ENCODE data around the gene FRMPD3.
"Not testable (repeated sequence)": the region's sequence is repeated elsewhere in the genome, so short reads cannot be mapped to it uniquely, and the experiment has no call there.

FRMPD3 gene

DNA sequence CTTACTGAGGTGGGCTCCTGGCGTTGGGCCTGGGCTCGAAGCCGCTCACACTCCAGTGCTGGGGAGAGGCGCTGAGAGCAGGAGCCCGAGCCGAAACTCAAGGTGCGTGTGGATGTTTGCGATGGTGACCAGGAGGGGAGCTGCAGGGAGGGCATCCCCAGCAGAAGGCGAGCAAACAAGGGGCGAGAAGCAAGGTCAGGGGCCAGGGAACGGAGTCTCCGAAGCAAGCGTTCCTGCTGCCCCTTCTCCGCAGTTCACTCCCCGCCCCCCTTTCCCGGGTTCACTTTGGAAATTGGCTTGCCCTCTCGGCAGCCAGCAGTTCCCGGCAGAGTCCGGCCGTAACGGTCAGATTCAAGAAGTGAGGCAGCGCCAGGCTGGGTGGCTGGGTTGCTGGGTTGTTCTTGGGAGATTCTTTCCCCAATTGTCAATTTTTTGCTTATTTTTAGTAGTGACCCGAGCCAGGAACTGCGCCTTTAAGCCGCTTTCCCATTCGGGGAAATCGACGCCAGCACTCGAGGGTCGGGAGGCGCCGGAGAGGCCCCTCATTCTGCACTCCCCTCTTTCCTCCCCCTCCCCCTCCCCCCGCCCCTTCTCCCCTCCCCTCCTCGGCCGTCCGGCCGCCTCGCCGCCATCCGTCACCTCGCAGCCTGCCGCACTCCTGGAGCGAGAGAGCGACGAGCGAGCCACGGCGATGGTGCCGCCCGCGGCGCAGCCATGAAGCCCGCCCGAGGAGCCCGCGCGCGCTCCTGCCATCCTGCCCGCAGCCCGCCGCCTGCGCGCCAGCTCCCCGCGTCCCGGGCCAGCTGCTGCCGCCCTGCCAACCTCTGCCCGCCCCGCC is at the start of gene FRMPD3:
TSS of gene FRMPD3 (plus strand) at position 655 of the 838 bp plus-strand sequence. CDS start 76,937 bp downstream, outside the sequence.
- DNase-seq (ENCODE audit: low read depth in 2 of 2): no peak

DNA sequence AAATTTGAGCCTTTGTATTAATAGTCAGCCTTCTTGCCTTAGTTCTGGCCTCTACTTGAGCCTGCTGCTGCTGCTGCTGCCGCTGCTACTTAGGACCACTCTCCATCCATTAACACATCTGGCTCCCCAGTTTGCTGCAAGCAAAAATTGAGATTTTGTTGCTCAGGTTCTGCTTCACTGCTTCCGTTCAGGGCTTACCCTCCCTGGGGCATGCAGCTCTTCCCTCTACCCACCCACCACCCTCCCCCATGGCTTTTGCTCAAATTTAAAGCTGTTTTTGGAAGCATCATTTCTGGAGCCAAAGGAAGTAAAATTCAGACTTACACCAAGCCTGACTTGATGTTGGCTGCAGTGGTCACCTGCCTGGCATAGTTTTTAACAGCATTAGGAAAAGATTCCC is 28.9 kb upstream of the FRMPD3 start:
- DNase-seq (ENCODE audit: low read depth in 2 of 2): no peak

DNA sequence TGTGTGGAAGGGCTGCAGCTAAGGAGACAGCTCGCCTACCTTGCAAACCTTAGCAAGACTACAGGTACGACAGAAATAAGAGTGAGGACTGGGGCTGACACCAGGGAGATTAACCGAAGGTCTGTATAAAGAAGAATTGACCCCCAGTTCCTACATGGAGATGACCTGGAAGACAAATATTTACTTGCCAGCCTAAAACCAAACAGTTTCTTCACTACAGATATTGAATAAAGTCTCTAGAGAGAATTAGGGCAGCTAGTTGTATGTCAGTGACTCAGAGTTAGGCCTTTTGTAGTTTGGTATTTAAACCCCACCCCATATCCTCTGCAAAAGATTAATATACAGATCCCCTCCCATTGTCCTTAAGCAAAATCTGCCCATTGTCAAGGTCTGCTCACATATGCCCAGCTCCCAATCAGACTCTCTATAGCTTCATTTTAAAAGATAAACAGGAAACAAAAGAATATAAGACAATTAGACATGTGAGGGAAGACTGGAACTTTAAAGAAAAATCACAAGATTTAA is 28.1 kb upstream of the FRMPD3 start:
- DNase-seq (ENCODE audit: low read depth in 2 of 2): no peak

DNA sequence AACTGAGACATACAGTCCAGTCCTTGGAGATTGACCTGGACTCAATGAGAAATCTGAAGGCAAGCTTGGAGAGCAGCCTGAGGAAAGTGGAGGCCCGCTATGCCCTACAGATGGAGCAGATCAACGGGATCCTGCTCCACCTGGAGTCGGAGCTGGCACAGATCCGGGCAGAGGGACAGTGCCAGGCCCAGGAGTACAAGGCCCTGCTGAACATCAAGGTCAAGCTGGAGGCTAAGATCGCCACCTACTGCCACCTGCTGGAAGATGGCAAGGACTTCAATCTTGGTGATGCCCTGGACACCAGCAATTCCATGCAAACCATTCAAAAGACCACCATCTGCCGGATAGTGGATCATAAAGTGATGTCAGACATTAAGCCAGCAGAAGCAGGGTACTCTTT is 20.4 kb upstream of the FRMPD3 start:
- DNase-seq (ENCODE audit: low read depth in 2 of 2): peak in 1 of 2 donors; percentile 8

DNA sequence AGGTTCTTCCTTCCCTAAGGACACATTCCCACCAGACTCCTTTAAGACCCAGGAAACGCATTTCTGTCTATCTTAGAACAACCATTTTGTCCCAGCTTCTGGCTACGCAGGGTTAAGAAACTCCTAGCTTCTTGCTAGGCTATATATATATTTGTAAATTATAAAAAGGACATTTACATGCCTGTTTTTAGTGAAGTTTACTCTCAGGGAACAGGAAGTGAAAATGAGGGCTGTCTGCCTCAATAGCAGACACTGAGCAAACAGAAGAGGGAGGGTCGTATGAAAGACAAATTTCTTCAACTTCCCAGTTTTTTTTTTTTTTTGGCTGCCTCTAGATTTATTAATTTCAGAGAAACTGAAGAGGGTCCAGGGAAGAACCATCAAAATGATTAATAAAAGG is 9.3 kb upstream of the FRMPD3 start:
- DNase-seq (ENCODE audit: low read depth in 2 of 2): no peak

DNA sequence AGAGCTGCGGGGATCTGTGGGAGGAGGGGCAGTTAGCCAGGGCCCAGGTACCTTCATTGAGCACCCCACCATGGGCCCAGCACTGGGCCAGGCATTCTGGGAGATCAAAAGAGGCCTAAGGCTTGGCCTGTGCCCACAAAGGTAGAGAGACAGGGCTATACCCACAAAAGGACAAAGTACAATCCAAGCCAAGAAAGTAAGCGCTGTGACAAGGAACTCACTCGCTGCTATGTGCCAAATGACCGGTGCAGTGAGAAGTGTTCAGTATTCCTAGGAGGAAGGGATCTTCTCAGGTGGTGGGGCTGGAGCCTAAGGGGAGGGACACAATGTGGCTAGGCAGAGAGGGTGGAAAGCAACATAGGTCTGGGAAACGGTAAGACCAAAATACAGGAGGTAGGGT is 8.8 kb upstream of the FRMPD3 start:
- no peak for DNase-seq (ENCODE audit: low read depth in 2 of 2)

DNA sequence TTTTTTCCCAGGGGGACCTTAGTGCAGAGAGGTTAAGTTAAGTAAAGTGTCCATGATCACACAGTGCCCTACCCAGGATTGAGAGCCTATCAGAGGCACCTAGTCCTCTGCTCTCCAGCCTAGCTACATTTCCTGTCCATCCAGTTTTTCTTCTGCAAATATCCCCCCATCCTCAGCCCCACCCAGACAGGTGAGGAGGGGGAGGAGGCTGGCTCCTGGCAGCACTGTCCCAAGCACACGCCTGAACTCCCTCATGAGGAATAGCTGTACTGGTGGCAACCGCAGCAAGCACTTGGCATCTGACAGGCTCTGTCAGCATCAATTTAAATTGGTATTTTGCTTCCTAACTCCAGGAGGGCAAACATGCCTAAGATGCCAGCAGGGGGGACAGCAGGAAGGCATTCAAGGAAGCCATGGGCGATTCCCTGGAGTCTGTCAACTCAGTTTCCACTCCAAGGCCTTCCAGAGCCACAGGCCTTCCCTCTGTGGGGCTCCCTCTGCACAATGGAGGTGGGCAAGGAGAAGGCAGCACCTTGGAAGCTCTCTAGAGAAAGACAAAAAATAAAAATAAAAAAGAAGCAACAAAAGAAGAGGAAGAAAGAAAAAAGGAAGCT is 6.4 kb upstream of the FRMPD3 start:
- no peak for DNase-seq (ENCODE audit: low read depth in 2 of 2)

DNA sequence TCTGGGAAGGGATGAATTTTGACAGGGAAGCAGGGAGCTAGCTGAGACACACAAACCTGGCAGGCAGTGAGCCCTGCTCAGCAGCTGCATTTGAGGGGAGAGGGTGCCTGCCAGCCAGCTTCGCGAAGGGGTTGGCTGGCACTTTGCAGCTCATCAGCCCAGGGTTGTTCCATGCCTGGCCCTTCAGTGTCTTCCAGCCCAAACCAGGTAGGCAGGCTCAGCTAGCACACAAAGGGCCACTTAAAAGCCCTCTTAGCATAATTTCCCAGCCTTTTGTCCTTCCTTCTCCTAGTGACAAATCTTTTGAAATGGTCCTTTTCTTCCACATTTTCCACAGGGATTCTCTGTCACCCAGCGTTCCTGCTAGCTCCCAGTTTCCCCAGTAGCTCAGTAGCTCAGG is 4.3 kb upstream of the FRMPD3 start:
- no peak for DNase-seq (ENCODE audit: low read depth in 2 of 2)

DNA sequence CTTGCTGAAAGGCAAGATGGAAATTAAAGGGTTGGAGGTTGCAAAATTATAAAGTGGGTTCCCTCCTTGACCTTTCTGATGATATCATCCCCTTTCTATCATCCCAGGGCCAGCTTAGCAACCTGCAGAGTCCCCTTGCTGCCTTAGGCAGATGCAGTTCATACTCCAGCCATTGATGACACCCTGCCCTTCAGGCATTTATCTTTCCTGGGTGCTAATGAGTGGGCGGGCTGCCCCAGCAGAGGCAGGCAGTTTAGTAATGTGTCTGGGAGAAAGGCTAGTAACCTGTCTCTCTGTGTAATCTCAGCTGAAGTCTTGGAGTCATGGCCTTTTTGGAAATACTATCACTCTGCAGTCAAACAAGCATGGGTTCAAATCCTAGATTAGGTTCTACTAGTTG is 3.8 kb upstream of the FRMPD3 start:
- no peak for DNase-seq (ENCODE audit: low read depth in 2 of 2)

DNA sequence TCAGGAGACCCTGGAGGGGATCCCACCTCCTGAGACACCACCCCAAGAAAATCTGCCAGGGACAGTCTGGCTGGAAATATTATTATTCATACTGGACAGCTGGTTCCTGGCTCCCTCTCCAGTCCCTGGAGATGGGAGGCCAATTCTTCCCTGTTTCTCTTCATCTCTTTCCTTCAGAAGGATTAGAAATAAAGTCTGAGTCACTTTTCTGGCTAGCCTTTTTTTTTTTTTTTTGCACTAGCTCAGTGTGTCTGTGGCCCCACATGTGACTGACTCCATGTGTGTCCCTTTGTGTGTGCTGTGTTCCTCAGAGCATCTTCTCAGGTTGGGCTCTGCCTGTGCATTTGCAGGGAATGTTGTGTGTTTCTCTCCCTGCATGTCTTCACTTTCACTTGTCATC is 1.8 kb upstream of the FRMPD3 start:
- DNase-seq (ENCODE audit: low read depth in 2 of 2): no peak

DNA sequence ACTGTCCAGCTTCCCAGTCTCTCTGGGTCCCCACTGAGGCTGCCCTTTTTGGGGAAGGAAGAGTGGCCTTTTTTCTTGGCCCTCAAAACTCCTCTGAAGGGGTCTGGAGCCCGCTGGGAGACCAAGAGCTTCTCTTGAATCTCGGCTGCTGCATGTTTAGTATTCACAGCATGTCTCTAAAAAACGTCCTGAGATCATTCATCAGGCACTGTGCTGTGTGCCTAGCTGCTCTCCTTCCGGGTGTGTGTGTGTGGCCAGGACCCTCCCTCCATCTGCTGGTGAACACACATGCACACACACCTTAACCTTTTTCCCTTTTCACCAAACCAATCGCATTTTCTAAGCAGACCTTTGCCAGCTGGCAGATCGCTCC is 841 bp upstream of the FRMPD3 start:
- DNase-seq (ENCODE audit: low read depth in 2 of 2): no peak

DNA sequence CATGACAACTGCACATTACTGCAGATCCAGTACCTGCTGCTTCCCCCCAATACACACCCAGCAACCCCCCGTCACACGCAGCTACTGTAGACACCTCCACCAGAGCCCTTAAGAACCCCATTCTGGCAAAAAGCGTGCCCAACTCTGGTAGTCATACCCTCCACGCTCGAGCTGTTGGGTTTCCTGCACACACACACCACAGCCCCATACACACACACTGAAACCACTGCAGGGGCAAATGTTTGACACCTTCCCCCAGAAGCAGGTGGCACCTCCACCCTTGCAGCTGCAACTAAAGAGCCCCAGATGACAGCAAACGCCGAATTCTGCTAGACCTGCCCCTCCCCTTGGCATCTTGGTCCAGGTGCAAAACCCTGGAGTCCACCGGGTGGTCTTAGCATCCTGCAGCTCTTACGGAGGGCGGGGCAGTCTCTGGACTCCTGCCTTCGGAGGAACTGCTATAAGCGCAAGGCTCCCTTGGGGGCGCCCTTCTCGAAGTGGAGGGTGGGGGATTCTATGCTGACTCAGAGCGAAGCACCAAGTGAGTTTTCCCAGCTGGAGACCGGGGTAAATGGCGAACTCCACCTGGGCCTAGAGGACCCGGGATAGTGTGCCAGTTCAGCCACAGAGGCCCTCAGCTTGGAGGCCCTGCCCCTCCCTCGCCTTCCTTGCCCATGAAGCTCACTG is 1.5 kb downstream of the FRMPD3 start:
- DNase-seq (ENCODE audit: low read depth in 2 of 2): no peak

DNA sequence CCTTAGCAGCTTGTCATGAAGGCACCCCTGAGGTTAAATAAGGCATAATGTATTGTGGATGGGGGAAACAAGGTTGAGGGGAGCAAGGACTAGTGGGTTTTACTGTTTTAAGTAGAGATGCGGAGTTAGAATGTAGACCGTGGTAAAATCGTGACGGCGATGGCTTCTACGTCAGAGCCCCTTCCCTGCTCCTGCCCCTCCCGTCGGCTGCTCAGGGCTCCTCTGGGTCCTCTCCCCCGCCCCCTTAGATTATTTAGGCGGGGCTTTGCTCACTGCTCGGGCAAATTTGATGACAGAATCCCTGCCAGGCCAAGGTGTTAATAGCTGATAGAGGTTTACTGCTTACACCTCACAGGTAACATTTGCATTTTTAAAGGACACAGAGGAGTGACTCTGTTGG is 2.3 kb downstream of the FRMPD3 start:
- DNase-seq (ENCODE audit: low read depth in 2 of 2): no peak

DNA sequence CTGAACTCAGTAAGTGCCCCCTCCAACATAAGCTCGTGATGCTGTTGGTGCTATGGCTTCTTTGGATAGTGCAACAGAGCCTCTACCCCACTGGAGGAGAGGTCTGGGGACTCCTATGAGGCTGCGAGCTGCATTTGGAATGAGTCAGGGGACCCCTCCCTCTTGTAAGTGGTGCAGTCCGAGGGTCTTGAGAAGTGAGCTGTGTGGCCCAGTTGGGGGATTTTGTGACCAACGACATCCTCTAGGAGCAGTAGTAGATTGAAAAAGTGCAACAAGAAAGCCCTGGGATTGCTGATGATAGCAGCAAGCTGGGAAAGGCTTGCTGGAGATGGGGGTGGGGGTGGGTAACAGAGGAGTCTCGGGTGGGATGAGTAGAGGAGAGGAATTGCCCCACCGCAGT is 3.1 kb downstream of the FRMPD3 start:
- DNase-seq (ENCODE audit: low read depth in 2 of 2): no peak

DNA sequence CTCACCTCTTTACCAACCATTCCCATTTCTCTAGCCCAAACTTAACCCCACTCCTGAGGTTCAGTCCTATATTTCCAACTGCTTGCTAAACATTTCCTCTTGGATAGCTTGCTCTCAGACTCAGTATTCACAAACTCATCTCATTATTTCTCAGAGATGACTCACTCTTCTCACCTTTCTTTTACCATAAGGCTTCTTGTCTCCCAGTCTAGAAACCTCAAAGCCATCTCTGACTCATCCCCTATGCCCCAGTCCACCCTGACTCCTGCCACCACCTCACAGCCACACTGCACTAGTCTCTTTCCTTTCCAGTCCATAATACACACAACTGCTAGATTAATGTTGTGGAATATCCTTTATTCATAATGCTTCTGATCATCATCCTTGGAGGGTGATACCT is 4.8 kb downstream of the FRMPD3 start:
- peak in 1 of 2 donors; percentile 9 for DNase-seq (ENCODE audit: low read depth in 2 of 2)

DNA sequence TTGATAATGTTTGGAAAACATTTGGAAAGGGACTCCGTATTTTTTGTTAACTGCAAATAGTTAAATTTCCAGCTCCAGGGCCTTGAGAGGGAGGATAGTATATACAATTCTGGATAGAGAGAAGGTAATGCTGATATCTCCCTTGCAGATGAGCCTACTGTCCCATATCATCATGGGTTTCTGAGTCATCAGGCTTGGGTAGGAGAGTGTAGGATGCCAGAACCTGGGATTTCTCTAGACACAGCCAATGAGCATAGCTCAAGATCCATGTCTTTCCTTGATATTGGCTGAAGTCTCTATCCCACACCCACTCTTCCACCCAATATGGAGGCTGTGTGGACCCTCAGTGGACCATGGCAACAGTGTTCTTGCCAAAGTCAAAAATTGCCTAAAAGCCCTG is 7.8 kb downstream of the FRMPD3 start:
- no peak for DNase-seq (ENCODE audit: low read depth in 2 of 2)

DNA sequence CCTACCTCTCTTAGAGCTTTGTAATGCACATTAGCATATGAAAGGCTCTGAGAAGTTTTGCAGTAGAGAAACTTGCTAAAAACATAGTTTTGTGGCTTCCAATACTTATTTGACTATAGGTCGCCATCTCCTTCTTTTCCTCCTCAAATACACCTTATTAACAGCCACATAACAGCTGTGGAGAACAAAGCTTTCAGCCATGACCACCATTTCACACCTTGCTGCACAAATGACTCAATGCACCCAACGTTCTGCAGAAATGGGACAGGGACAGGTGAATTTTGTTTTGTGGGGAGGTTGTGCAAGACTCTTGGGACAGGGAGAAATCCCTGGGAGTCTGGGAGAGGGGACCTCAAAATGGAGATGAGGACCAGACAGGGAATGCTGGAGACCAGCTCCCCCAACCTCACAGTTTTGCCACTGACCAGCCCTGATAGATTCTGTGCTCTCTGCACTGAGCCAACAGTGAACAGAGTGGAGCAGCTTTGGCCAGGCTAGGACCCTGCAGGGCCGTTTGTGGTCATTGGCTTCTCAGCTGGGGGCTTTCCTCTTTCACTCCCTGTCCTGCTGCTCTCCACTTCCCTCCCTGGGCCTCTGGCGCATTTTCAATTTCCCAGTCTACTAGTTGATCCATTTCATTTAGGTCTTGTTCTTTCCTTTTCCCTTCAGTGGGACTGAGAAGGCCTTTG is 16.6 kb downstream of the FRMPD3 start:
- no peak for DNase-seq (ENCODE audit: low read depth in 2 of 2)

DNA sequence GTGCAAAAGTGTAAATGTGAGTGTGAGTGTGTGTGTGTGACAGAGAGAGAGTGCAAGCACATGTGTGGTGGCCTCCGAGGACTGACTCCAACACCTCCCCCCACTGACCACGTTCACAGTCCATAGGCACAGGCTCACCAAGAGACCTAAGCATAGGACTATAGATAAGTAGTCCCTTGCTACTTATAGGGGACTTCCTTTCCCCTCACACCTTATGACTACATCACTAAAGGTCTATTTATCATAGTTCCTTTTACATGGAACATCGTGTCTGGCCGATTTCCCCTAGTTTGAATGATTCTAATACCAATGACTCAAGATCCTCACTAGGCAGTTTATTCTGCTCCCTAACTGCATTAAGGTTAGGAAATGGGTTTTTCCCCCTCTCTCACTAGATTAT is 17.8 kb downstream of the FRMPD3 start:
- no peak for DNase-seq (ENCODE audit: low read depth in 2 of 2)

DNA sequence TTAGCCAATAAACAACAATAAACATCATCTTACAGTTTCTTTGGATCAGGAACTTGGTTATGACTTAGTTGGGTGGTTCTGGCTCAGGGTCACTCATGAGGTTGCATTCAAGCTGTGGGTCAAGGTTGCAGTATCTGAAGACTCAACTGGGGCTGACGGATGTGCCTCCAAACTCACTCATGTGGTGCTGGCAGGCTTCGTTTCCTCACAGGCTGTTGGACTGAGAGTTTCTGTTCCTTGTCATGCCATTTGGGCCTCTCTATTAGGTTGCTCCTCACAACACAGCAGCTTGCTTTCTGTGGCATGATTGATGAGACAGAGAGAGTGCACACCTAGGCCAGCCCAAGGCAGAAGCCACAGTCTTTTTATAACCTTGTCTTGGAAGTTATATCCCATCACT is 20.7 kb downstream of the FRMPD3 start:
- DNase-seq (ENCODE audit: low read depth in 2 of 2): no peak

DNA sequence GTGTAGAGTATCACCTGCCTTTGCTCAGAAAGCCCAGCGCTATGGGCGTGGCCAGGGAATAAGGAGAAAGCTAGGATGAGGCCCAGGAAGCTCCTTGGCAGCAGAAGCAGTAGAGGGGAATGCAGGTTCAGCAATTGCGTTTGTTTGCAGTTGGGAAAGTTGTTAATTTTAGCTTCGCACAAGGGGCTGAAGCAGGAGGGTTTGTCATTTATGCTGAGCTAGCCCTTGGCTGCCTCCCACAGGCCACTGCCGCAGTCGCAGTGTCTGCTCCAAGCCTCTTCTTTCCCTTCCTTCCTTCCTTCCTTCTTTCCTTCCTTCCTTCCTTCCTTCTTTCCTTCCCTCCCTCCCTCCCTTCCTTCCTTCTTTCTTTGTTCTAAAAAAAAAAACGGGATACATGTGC is 21.5 kb downstream of the FRMPD3 start:
- DNase-seq (ENCODE audit: low read depth in 2 of 2): no peak

DNA sequence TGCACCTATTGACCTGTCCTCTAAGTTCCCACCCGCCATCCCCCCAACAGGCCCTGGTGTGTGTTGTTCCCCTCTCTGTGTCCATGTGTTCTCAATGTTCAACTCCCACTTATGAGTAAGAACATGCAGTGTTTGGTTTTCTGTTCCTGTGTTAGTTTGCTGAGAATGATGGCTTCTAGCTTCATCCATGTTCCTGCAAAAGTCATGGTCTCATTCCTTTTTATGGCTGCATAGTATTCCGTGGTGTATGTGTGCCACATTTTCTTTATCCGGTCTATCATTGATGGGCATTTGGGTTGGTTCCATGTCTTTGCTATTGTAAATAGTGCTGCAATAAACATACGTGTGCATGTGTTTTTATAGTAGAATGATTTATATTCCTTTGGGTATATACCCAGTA is 22.0 kb downstream of the FRMPD3 start:
- not testable (repeated sequence) for DNase-seq (ENCODE audit: low read depth in 2 of 2)

DNA sequence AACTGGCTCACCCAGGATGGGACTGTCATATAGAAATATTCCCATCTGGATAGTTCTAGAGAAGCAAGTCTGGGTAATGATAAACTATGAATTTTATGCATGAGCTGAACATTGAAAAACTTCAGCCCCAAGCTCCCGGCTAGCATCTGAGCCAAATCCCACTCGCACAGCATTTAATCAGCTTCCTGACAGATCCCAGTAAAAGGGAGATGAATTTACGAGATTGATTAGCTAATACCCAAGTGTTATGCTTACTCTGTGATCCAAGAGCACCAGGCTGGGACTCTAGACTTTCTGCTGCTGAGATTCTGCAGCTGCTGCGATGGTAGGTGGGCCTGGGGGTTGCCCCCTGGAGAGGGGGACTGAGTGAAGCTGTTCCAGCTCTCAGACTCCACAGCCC is 28.0 kb downstream of the FRMPD3 start:
- no peak for DNase-seq (ENCODE audit: low read depth in 2 of 2)

All from activated CD4-positive, alpha-beta T cell treated with anti-CD3 and anti-CD28 coated beads for 24 hours (primary cell).